Stomach (tissue), 9 donors: Measurements from ENCODE around the gene WDR5. TPM values are rescaled to one million over a fixed set of nuclear protein-coding genes. Genes with fewer than 3 reads are reported as not detected.

Source experiments
- DNase-seq, 2 donors: peaks; one replicate each; pipeline versions ENCODE4 v3.0.0 to v3.0.0-alpha.2; 2013 to 2019
- H3K27ac ChIP-seq, 5 donors: fragments of 200-600 bp in 4 of 5; sonication (generic) in 4 of 5; one replicate each; pipeline ENCODE4 v1.5.1; 2013 to 2019; ENCODE audit warnings: mild to moderate bottlenecking in 1 of 5, moderate library complexity in 1 of 5
- H3K27me3 ChIP-seq, 3 donors: fragments of 200-600 bp; sonication (generic); one replicate each; pipeline ENCODE4 v1.5.1; 2017 to 2019; ENCODE audit warnings: mixed run types in 1 of 3
- H3K36me3 ChIP-seq, 4 donors: fragments of 200-600 bp; sonication (generic); 1 replicate in 3 of 4; 2 replicates in 1 of 4; pipeline ENCODE4 v1.5.1; 2016 to 2019
- H3K4me1 ChIP-seq, 4 donors: fragments of 200-600 bp; sonication (generic); one replicate each; pipeline ENCODE4 v1.5.1; 2016 to 2019
- H3K4me3 ChIP-seq, 4 donors: fragments of 200-600 bp; sonication (generic) in 3 of 4; one replicate each; pipeline ENCODE4 v1.5.1; 2016 to 2019; ENCODE audit warnings: mild to moderate bottlenecking in 1 of 4
- H3K9me3 ChIP-seq, 4 donors: fragments of 200-600 bp; sonication (generic); one replicate each; pipeline ENCODE4 v1.5.1; 2016 to 2019
- EP300 ChIP-seq: sonication (generic); formaldehyde crosslinking; IDR thresholded peaks from one replicate; pipeline ENCODE4 v1.6.1; 2017; ENCODE audit warnings: antibody characterized with exemption
- POLR2A ChIP-seq, 4 donors: fragments of 450-650 bp; IDR thresholded peaks; one replicate each; pipeline ENCODE4 v1.6.1; 2016; ENCODE audit warnings: antibody characterized with exemption in 4 of 4, control low read depth in 2 of 4, mild to moderate bottlenecking in 1 of 4, moderate library complexity in 1 of 4
- POLR2AphosphoS5 ChIP-seq, 3 donors: sonication (generic); formaldehyde crosslinking; IDR thresholded peaks; one replicate each; pipeline ENCODE4 v1.6.1; 2016; ENCODE audit warnings: antibody characterized with exemption in 3 of 3
- WGBS, 5 donors: extraction: QIAGEN DNeasy Blood & Tissue Kit in 3 of 5; methylation state at CpG; one replicate each; pipeline versions ENCODE4 v1.1.5 to v1.1.7; 2013 to 2018; 5-methylcytosine and 5-hydroxymethylcytosine counted together
- intact Hi-C: fragments of 100-400 bp; cut with DNase I; formaldehyde crosslinking; loops from one replicate; pipeline ENCODE4 v1.15.1; 2023; ENCODE audit warnings: low total_unique reads
- polyA plus RNA-seq, 3 donors: library from polyadenylated mRNA; stranded (reverse); fragments of 200-250 nt; gene quantifications; one replicate each; pipeline ENCODE4 v1.2.3, GENCODE V29; 2013
- total RNA-seq, 5 donors: library from RNA; depleted of rRNA; stranded (reverse); fragments of >200 nt; gene quantifications; one replicate each; pipeline versions ENCODE4 v1.1.0 to v1.2.3, GENCODE V29; 2014 to 2016
- TF ChIP-seq, protein P1 (sequence below), 7 experiments: fragments of 450-650 bp in 4 of 7; fragments of 200-600 bp in 3 of 7; sonication (generic) in 3 of 7; IDR thresholded peaks; one replicate each; pipeline ENCODE4 v1.5.1; 2016 to 2019; ENCODE audit warnings: antibody characterized with exemption in 7 of 7, control low read depth in 2 of 7, mild to moderate bottlenecking in 1 of 7
- donor health status: healthy with polysubstance abuse.
- donor health status: Bipolar disorder and iron deficiency.
- donor health status: healthy.

WDR5 gene
- total and polyA plus RNA-seq, 8 donors, result 2.3 to 22.3 (median 14.1) TPM

GRCh38 chr9:134187891-134188385 is 52.1 kb downstream of the WDR5 start:
- peaks cover 9 to 23% (median 16%) of the 10 kb centered on the region in 4 donors for H3K4me1 ChIP-seq
- no peak for DNase-seq
- 81 to 86% (median 84%) methylated on average over 12 of the region's 12 CpGs for WGBS, 5 donors
- H3K4me3 ChIP-seq, result no peak overlapping the region
- intact Hi-C loops, result no loop called here
- H3K27me3 ChIP-seq, result peaks cover 0 to 28% (median 0%) of the 10 kb centered on the region in 3 donors
- no peaks in the 10 kb centered on the region for H3K36me3 ChIP-seq
- TF ChIP-seq POLR2AphosphoS5 (IDR thresholded peaks at IDR 0.05) (no peak), POLR2A (IDR thresholded peaks at IDR 0.05) (no peak)
- TF ChIP-seq, protein P1, sequence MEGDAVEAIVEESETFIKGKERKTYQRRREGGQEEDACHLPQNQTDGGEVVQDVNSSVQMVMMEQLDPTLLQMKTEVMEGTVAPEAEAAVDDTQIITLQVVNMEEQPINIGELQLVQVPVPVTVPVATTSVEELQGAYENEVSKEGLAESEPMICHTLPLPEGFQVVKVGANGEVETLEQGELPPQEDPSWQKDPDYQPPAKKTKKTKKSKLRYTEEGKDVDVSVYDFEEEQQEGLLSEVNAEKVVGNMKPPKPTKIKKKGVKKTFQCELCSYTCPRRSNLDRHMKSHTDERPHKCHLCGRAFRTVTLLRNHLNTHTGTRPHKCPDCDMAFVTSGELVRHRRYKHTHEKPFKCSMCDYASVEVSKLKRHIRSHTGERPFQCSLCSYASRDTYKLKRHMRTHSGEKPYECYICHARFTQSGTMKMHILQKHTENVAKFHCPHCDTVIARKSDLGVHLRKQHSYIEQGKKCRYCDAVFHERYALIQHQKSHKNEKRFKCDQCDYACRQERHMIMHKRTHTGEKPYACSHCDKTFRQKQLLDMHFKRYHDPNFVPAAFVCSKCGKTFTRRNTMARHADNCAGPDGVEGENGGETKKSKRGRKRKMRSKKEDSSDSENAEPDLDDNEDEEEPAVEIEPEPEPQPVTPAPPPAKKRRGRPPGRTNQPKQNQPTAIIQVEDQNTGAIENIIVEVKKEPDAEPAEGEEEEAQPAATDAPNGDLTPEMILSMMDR (IDR thresholded peaks at IDR 0.05), result no peak
- H3K27ac ChIP-seq, result no peak overlapping the region
- H3K9me3 ChIP-seq, result no peaks in the 10 kb centered on the region

DNA sequence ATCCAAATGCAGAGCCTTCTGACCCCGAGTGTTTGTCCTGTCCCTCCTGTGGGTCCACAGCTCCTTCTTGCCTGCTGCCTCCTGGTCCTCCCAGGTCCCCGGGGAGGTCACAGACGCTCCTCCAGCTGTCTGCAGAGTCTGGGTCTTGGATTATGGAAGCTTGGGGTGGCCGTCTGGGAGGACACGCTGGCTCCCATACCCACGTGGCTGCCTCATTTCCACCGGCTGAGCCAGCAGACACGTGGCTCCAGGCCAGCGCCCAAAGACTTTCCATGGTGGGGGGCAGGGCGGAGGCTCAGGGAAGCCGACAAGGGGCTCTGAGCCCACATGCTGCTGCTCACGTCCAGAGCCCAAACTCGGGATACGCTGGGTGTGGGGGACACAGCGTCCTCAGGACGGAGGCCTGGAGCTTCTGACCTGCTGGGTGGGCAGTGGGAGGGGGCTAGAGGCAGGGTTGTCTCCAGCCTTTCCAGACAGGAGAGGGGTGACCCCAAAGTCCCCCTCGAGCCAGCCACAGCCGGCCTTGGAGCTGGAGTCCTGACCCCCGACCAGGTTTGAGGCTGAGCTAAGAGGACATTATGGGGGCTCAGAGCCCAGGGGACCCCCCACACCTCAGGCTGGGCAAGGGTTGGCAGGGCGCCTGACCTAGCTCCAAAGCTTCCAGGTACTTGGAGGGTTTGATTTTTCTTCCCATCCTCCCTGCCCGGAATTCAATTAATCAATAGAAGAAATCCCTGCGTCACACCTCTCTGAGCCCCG is 52.7 kb downstream of the WDR5 start:
- intact Hi-C loops, result no loop called here
- WGBS, 5 donors, result 36 to 49% (median 41%) methylated on average over 13 to 23 of the region's 23 CpGs
- peak overlapping the region in 1 of 5 donors; percentile 37 for H3K27ac ChIP-seq

GRCh38 chr9:134189145-134189469 is 53.2 kb downstream of the WDR5 start:
- intact Hi-C loops, result no loop called here
- peak overlapping the region in 2 of 5 donors; percentile 8 to 37 for H3K27ac ChIP-seq
- no peaks in the 10 kb centered on the region for H3K36me3 ChIP-seq
- H3K9me3 ChIP-seq, result no peaks in the 10 kb centered on the region
- no peak overlapping the region for H3K4me3 ChIP-seq
- peaks cover 0 to 28% (median 0%) of the 10 kb centered on the region in 3 donors for H3K27me3 ChIP-seq
- DNase-seq, result peak in 1 of 2 donors; percentile 53
- WGBS, 5 donors, result 17 to 34% (median 20%) methylated on average over 15 of the region's 15 CpGs
- TF ChIP-seq POLR2A (IDR thresholded peaks at IDR 0.05) (no peak), POLR2AphosphoS5 (IDR thresholded peaks at IDR 0.05) (no peak), EP300 (no peak)
- TF ChIP-seq, protein P1 (IDR thresholded peaks at IDR 0.05), result no peak
- peaks cover 9 to 23% (median 16%) of the 10 kb centered on the region in 4 donors for H3K4me1 ChIP-seq

More for the DNA sequence above, 52.7 kb downstream of the WDR5 start:
- no peak overlapping the region for H3K4me3 ChIP-seq
- peak in 1 of 2 donors; percentile 67 for DNase-seq
- no peaks in the 10 kb centered on the region for H3K36me3 ChIP-seq
- H3K9me3 ChIP-seq, result no peaks in the 10 kb centered on the region
- peaks cover 9 to 23% (median 16%) of the 10 kb centered on the region in 4 donors for H3K4me1 ChIP-seq
- H3K27me3 ChIP-seq, result peaks cover 0 to 28% (median 0%) of the 10 kb centered on the region in 3 donors
- TF ChIP-seq POLR2A (IDR thresholded peaks at IDR 0.05), result no peak
- TF ChIP-seq, protein P1 (IDR thresholded peaks at IDR 0.05), result no peak
- no peak for TF ChIP-seq EP300
- TF ChIP-seq POLR2AphosphoS5 (IDR thresholded peaks at IDR 0.05), result no peak

- DNase-seq, result no peak
Measured at GRCh38 chr9:134189470-134190231, 53.8 kb downstream of the WDR5 start.

More at GRCh38 chr9:134189470-134190231, 53.8 kb downstream of the WDR5 start:
- H3K27me3 ChIP-seq, result peaks cover 0 to 28% (median 0%) of the 10 kb centered on the region in 3 donors
- intact Hi-C loops, result no loop called here
- no peak overlapping the region for H3K4me3 ChIP-seq
- peaks cover 9 to 23% (median 16%) of the 10 kb centered on the region in 4 donors for H3K4me1 ChIP-seq
- 66 to 84% (median 78%) methylated on average over 24 of the region's 24 CpGs for WGBS, 5 donors
- TF ChIP-seq, protein P1 (IDR thresholded peaks at IDR 0.05), result no peak
- peak overlapping the region in 2 of 5 donors; percentile 8 to 37 for H3K27ac ChIP-seq
- H3K36me3 ChIP-seq, result no peaks in the 10 kb centered on the region
- no peaks in the 10 kb centered on the region for H3K9me3 ChIP-seq
